ENCODE data around the gene BRD8.
A peak's percentile ranks its signal among the peaks of the same experiment; 100 is the strongest.
"Not testable (repeated sequence)": the region's sequence is repeated elsewhere in the genome, so short reads cannot be mapped to it uniquely, and the experiment has no call there.

BRD8 gene

GRCh38 chr5:138155977-138156376, 22.5 kb downstream of the BRD8 start:
- DNase-seq, result not testable (repeated sequence)

- DNase-seq, result no peak
These were observed 28.9 kb downstream of the BRD8 start for GRCh38 chr5:138149530-138149929.

- no peak for DNase-seq
These were observed 29.6 kb downstream of the BRD8 start for GRCh38 chr5:138148811-138149210.

- not testable (repeated sequence) for DNase-seq
These were observed 34.9 kb downstream of the BRD8 start for GRCh38 chr5:138143578-138143977.

- DNase-seq, result no peak
These were observed 36.7 kb downstream of the BRD8 start for GRCh38 chr5:138141734-138142133.

GRCh38 chr5:138140268-138140667, 38.2 kb downstream of the BRD8 start:
- DNase-seq, result no peak

GRCh38 chr5:138139781-138140090, 38.7 kb downstream of the BRD8 start:
- no peak for DNase-seq

GRCh38 chr5:138138949-138139780, 39.3 kb downstream of the BRD8 start, which contains the start of gene NME5:
NME5 (minus strand) TSS chr5:138139428; CDS start chr5:138138780, 648 bp downstream.
- peak; percentile 73 for DNase-seq

- DNase-seq, result no peak
These were observed 45.9 kb downstream of the BRD8 start for GRCh38 chr5:138132543-138132942.

GRCh38 chr5:138129347-138129746, 49.1 kb downstream of the BRD8 start:
- DNase-seq, result no peak

- no peak for DNase-seq
These were observed 50.1 kb downstream of the BRD8 start for GRCh38 chr5:138128334-138128733.

- DNase-seq, result no peak
These were observed 63.2 kb downstream of the BRD8 start for GRCh38 chr5:138115254-138115653.

- DNase-seq, result no peak
These were observed 66.5 kb downstream of the BRD8 start for GRCh38 chr5:138111937-138112336.

GRCh38 chr5:138111181-138111580, 67.2 kb downstream of the BRD8 start:
- DNase-seq, result no peak

- DNase-seq, result no peak
These were observed 68.0 kb downstream of the BRD8 start for GRCh38 chr5:138110266-138110963.

- no peak for DNase-seq
These were observed 68.8 kb downstream of the BRD8 start for GRCh38 chr5:138109463-138110265.

- DNase-seq, result no peak
These were observed 71.2 kb downstream of the BRD8 start for GRCh38 chr5:138107213-138107612.

- no peak for DNase-seq
These were observed 72.7 kb downstream of the BRD8 start for GRCh38 chr5:138105709-138106108.

GRCh38 chr5:138103319-138103637, 75.2 kb downstream of the BRD8 start:
- no peak for DNase-seq

- DNase-seq, result no peak
These were observed 75.7 kb downstream of the BRD8 start for GRCh38 chr5:138102454-138103318.

- no peak for DNase-seq
These were observed 81.2 kb downstream of the BRD8 start for GRCh38 chr5:138096997-138097828.

GRCh38 chr5:138096363-138096762, 82.1 kb downstream of the BRD8 start:
- no peak for DNase-seq

Measured in NCI-H774 (cell line).